Gastroesophageal sphincter (tissue), 3 donors: Measurements from ENCODE around the gene PLPP1.

Experiments used
- CTCF ChIP-seq, 4 experiments: fragments of 200-600 bp in 2 of 4; fragments of 450-650 bp in 2 of 4; sonication (generic) in 1 of 4; IDR thresholded peaks; one replicate each; pipeline ENCODE4 v1.5.1; 2017 to 2019; ENCODE audit warnings: antibody characterized with exemption in 4 of 4, mild to moderate bottlenecking in 2 of 4, moderate library complexity in 2 of 4
- POLR2A ChIP-seq, 2 donors: fragments of 450-650 bp; IDR thresholded peaks; one replicate each; pipeline ENCODE4 v1.6.1; 2017; ENCODE audit warnings: antibody characterized with exemption in 2 of 2, mild to moderate bottlenecking in 2 of 2, moderate library complexity in 1 of 2
- POLR2AphosphoS5 ChIP-seq: sonication (generic); formaldehyde crosslinking; IDR thresholded peaks from one replicate; pipeline ENCODE4 v1.6.1; 2017; ENCODE audit warnings: antibody characterized with exemption

GRCh38 chr5:55495216-55495615 lies 39.5 kb downstream of the PLPP1 start:
- TF ChIP-seq POLR2A (IDR thresholded peaks at IDR 0.05) (no peak), CTCF (IDR thresholded peaks at IDR 0.05) (no peak), POLR2AphosphoS5 (no peak)
